H9 (cell line): ENCODE data around the gene TSPOAP1. TPM values are rescaled to one million over a fixed set of nuclear protein-coding genes. Genes with fewer than 3 reads are reported as not detected.
A peak's percentile ranks its signal among the peaks of the same experiment; 100 is the strongest.

Source experiments
- DNase-seq: peaks from one replicate; pipeline ENCODE4 v3.0.0-alpha.2; 2017
- H2AFZ ChIP-seq: one replicate; pipeline ENCODE4 v1.6.1; 2013; ENCODE audit warnings: mild to moderate bottlenecking, low read length, control low read depth, moderate library complexity
- H2AK5ac ChIP-seq: 2 replicates; pipeline ENCODE4 v1.6.1; 2013; ENCODE audit warnings: low read length, control low read depth, mixed read lengths; ENCODE audit not compliant: insufficient read length
- H2BK120ac ChIP-seq: one replicate; pipeline ENCODE4 v1.6.1; 2013; ENCODE audit warnings: low read depth, mild to moderate bottlenecking, low read length, control low read depth, inconsistent platforms; ENCODE audit not compliant: poor library complexity, severe bottlenecking
- H2BK12ac ChIP-seq: 2 replicates; pipeline ENCODE4 v1.6.1; 2013; ENCODE audit warnings: low read length, control low read depth, mixed read lengths, low read depth; ENCODE audit not compliant: insufficient read length
- H2BK15ac ChIP-seq: 2 replicates; pipeline ENCODE4 v1.6.1; 2013; ENCODE audit warnings: low read depth, low read length, control low read depth
- H2BK20ac ChIP-seq: one replicate; pipeline ENCODE4 v1.6.1; 2013; ENCODE audit warnings: low read depth, mild to moderate bottlenecking, low read length, control low read depth, inconsistent platforms; ENCODE audit not compliant: poor library complexity, severe bottlenecking
- H2BK5ac ChIP-seq: 2 replicates; pipeline ENCODE4 v1.6.1; 2013; ENCODE audit warnings: low read length, control low read depth, mixed read lengths; ENCODE audit not compliant: insufficient read length
- H3K14ac ChIP-seq: 2 replicates; pipeline ENCODE4 v1.6.1; 2013; ENCODE audit warnings: low read length, control low read depth; ENCODE audit not compliant: insufficient read depth
- H3K18ac ChIP-seq: 2 replicates; pipeline ENCODE4 v1.6.1; 2013; ENCODE audit warnings: low read depth, mild to moderate bottlenecking, mixed read lengths, low read length, control low read depth; ENCODE audit not compliant: insufficient read length
- H3K23ac ChIP-seq: 2 replicates; pipeline ENCODE4 v1.6.1; 2013; ENCODE audit warnings: low read length, control low read depth, mixed read lengths, low read depth; ENCODE audit not compliant: insufficient read length
- H3K23me2 ChIP-seq: 2 replicates; pipeline ENCODE4 v1.6.1; 2013; ENCODE audit warnings: low read depth, mild to moderate bottlenecking, mixed read lengths, low read length, control low read depth; ENCODE audit not compliant: insufficient read length, poor library complexity, severe bottlenecking
- H3K27ac ChIP-seq: 2 replicates; pipeline ENCODE4 v1.5.1; 2013; ENCODE audit warnings: low read length, control low read depth, mixed read lengths, low read depth; ENCODE audit not compliant: insufficient read length
- H3K27me3 ChIP-seq: 2 replicates; pipeline ENCODE4 v1.6.1; 2013; ENCODE audit warnings: low read length, control low read depth, inconsistent platforms; ENCODE audit not compliant: insufficient read depth
- H3K4ac ChIP-seq: 2 replicates; pipeline ENCODE4 v1.6.1; 2013; ENCODE audit warnings: low read depth, mild to moderate bottlenecking, control low read depth, inconsistent platforms, low read length, moderate library complexity
- H3K4me1 ChIP-seq: 2 replicates; pipeline ENCODE4 v1.6.1; 2013; ENCODE audit warnings: low read length, control low read depth, inconsistent platforms; ENCODE audit not compliant: insufficient read depth
- H3K4me2 ChIP-seq: 2 replicates; pipeline ENCODE4 v1.6.1; 2013; ENCODE audit warnings: low read length, control low read depth, mixed read lengths; ENCODE audit not compliant: insufficient read length, insufficient read depth
- H3K56ac ChIP-seq: 2 replicates; pipeline ENCODE4 v1.6.1; 2013; ENCODE audit warnings: low read depth, mild to moderate bottlenecking, mixed read lengths, low read length, control low read depth; ENCODE audit not compliant: insufficient read length
- H3K79me1 ChIP-seq: 2 replicates; pipeline ENCODE4 v1.6.1; 2013; ENCODE audit warnings: low read depth, mild to moderate bottlenecking, moderate library complexity, low read length, control low read depth, inconsistent platforms; ENCODE audit not compliant: insufficient read depth, poor library complexity, severe bottlenecking
- H3K79me2 ChIP-seq: 2 replicates; pipeline ENCODE4 v1.6.1; 2013; ENCODE audit warnings: low read length, control low read depth, inconsistent platforms; ENCODE audit not compliant: insufficient read depth
- H3K9ac ChIP-seq: 2 replicates; pipeline ENCODE4 v1.6.1; 2013; ENCODE audit warnings: low read length, control low read depth, mixed read lengths; ENCODE audit not compliant: insufficient read length; ENCODE audit errors: extremely low read depth
- H3K9me3 ChIP-seq: one replicate; pipeline ENCODE4 v1.6.1; 2013; ENCODE audit warnings: low read depth, low read length, inconsistent platforms; ENCODE audit not compliant: control insufficient read depth
- H3T11ph ChIP-seq: one replicate; pipeline ENCODE4 v1.6.1; 2013; ENCODE audit warnings: mild to moderate bottlenecking, low read length, control low read depth, inconsistent platforms
- H4K20me1 ChIP-seq: one replicate; pipeline ENCODE4 v1.6.1; 2013; ENCODE audit not compliant: control insufficient read depth, insufficient read length, insufficient read depth
- H4K5ac ChIP-seq: 2 replicates; pipeline ENCODE4 v1.6.1; 2013; ENCODE audit warnings: low read depth, mild to moderate bottlenecking, mixed read lengths, low read length, control low read depth; ENCODE audit not compliant: insufficient read length
- H4K8ac ChIP-seq: replicated peaks from 2 replicates; pipeline ENCODE4 v1.6.1; 2013; ENCODE audit warnings: low read length, control low read depth, mixed read lengths, low read depth; ENCODE audit not compliant: insufficient read length
- H4K91ac ChIP-seq: 2 replicates; pipeline ENCODE4 v1.6.1; 2013; ENCODE audit warnings: low read depth, mild to moderate bottlenecking, moderate library complexity, mixed read lengths, low read length, control low read depth; ENCODE audit not compliant: insufficient read length
- H3K27ac Mint-ChIP-seq, 3 experiments: 2 replicates in 2 of 3; 3 replicates in 1 of 3; pipeline ENCODE4 v1.8.0; 2020 to 2021; ENCODE audit warnings: mixed read lengths in 3 of 3, mild to moderate bottlenecking in 1 of 3, moderate library complexity in 1 of 3
- H3K27me3 Mint-ChIP-seq: 2 replicates; pipeline ENCODE4 v1.8.0; 2021; ENCODE audit warnings: low read depth, mild to moderate bottlenecking, moderate library complexity, mixed read lengths
- H3K36me3 Mint-ChIP-seq, 3 experiments: 2 replicates in 2 of 3; 3 replicates in 1 of 3; pipeline ENCODE4 v1.8.0; 2020 to 2021; ENCODE audit warnings: low read depth in 3 of 3, mixed read lengths in 3 of 3; ENCODE audit not compliant: insufficient read depth in 1 of 3
- H3K4me1 Mint-ChIP-seq, 2 experiments: 2 replicates each; pipeline ENCODE4 v1.8.0; 2020; ENCODE audit warnings: mixed read lengths in 2 of 2
- H3K4me3 Mint-ChIP-seq, 2 experiments: 2 replicates in 1 of 2; 3 replicates in 1 of 2; pipeline ENCODE4 v1.8.0; 2020 to 2021; ENCODE audit warnings: mild to moderate bottlenecking in 2 of 2, mixed read lengths in 2 of 2, moderate library complexity in 1 of 2
- H3K9me3 Mint-ChIP-seq, 2 experiments: 2 replicates in 1 of 2; 3 replicates in 1 of 2; pipeline ENCODE4 v1.8.0; 2020; ENCODE audit warnings: mild to moderate bottlenecking in 2 of 2, mixed read lengths in 2 of 2, moderate library complexity in 1 of 2
- WGBS: extraction: QIAGEN DNeasy Blood & Tissue Kit; methylation state at CpG from one replicate; pipeline ENCODE4 v1.1.7; 2013; ENCODE audit warnings: missing lambda C conversion rate, low lambda C conversion rate, mixed read lengths; ENCODE audit not compliant: insufficient read length; ENCODE audit errors: extremely low coverage; 5-methylcytosine and 5-hydroxymethylcytosine counted together
- total RNA-seq: library from RNA; stranded (reverse); gene quantifications from 2 replicates; pipeline ENCODE4 v1.2.1, GENCODE V29; 2021
- TF ChIP-seq, protein P1 (sequence below): fragments of 200-600 bp; sonication (generic); conservative IDR thresholded peaks from 3 replicates; pipeline ENCODE4 v1.8.0; 2021; ENCODE audit warnings: antibody characterized with exemption, mild to moderate bottlenecking

Gene TSPOAP1
- total RNA-seq, 1 experiment from 2014 or later, result 17.3 TPM

DNA sequence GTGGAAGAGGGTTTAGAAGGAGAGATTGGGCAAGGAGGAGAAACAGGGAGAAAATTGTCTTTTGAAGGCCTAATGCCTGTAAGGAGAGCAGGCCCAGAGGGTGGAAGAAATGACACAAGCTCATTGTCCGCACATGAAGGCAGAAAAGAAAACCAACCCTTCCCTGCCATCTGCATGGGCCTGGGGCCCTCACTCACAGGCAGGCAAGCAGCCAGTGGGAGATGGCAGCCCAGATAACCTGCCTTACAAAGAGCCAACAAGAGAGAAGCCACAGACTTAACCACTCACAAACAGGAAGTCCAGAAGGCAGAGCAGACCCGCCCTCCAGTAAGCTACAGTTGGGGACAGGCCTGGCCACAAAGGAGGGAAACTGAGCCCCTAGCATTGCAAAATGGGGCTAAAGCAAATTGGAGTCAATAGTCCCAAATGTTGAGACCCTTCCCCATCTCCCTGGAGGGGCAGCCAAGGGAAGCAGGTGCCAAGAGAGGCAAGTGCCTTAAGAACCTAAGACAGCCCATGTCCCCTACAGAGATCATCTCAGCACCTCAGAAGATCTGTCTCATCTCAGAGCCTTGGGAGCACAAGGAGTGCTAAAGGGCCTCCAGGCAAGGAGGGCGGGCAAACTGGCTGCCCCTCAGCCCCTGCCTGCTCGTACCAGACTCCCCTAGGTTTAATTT lies 7.3 kb upstream of the TSPOAP1 start:
- H3K36me3 Mint-ChIP-seq, result no peaks in the 10 kb centered on the region
- Histone ChIP-seq H3K79me2 (no peaks in the 10 kb centered on the region), H2BK15ac (no peak overlapping the region), H3K14ac (no peak overlapping the region), H3K27me3 (no peaks in the 10 kb centered on the region), H2AFZ (no peak overlapping the region), H3K23ac (no peak overlapping the region), H3T11ph (no peak overlapping the region), H2BK20ac (no peak overlapping the region), H4K8ac (no peak overlapping the region), H3K56ac (no peak overlapping the region), H3K4ac (no peak overlapping the region), H3K4me2 (no peak overlapping the region), H4K20me1 (no peaks in the 10 kb centered on the region), H2AK5ac (no peak overlapping the region), H3K9ac (no peak overlapping the region), H4K91ac (no peak overlapping the region), H3K4me1 (peaks cover 8% of the 10 kb centered on the region; the same call in 1 of the 2 replicates), H3K18ac (no peak overlapping the region), H3K27ac (no peak overlapping the region), H2BK5ac (no peak overlapping the region), H3K23me2 (no peaks in the 10 kb centered on the region), H2BK120ac (no peak overlapping the region), H4K5ac (no peak overlapping the region), H2BK12ac (no peak overlapping the region), H3K9me3 (no peaks in the 10 kb centered on the region), H3K79me1 (no peaks in the 10 kb centered on the region)
- TF ChIP-seq, protein P1, sequence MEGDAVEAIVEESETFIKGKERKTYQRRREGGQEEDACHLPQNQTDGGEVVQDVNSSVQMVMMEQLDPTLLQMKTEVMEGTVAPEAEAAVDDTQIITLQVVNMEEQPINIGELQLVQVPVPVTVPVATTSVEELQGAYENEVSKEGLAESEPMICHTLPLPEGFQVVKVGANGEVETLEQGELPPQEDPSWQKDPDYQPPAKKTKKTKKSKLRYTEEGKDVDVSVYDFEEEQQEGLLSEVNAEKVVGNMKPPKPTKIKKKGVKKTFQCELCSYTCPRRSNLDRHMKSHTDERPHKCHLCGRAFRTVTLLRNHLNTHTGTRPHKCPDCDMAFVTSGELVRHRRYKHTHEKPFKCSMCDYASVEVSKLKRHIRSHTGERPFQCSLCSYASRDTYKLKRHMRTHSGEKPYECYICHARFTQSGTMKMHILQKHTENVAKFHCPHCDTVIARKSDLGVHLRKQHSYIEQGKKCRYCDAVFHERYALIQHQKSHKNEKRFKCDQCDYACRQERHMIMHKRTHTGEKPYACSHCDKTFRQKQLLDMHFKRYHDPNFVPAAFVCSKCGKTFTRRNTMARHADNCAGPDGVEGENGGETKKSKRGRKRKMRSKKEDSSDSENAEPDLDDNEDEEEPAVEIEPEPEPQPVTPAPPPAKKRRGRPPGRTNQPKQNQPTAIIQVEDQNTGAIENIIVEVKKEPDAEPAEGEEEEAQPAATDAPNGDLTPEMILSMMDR, result no peak
- no peak overlapping the region for H3K4me3 Mint-ChIP-seq
- no CpG with 5 or more reads among the region's 4 CpGs for WGBS
- peaks cover 40 to 47% of the 10 kb centered on the region in 2 experiments for H3K4me1 Mint-ChIP-seq
- no peaks in the 10 kb centered on the region for H3K9me3 Mint-ChIP-seq
- peak overlapping the region in 1 of 3 experiments; percentile 77; a peak in 1 of 7 replicates for H3K27ac Mint-ChIP-seq
- no peak for DNase-seq
- H3K27me3 Mint-ChIP-seq, result peaks cover 5% of the 10 kb centered on the region
